ENCODE results near the gene TMEM132D. TPM values are rescaled to one million over a fixed set of nuclear protein-coding genes. Genes with fewer than 3 reads are reported as not detected.

The TMEM132D gene
- total and polyA plus RNA-seq, 7 donors, result 0.01 TPM; not detected in 6

- no peak for ATAC-seq
- Histone ChIP-seq H3K9me3 (no peaks in the 10 kb centered on the region), H3K4me3 (no peak overlapping the region), H3K27me3 (ENCODE audit: insufficient read depth in 3 of 3, low read length in 2 of 3) (no peaks in the 10 kb centered on the region), H3K4me1 (no peaks in the 10 kb centered on the region), H3K27ac (no peak overlapping the region), H3K36me3 (ENCODE audit: insufficient read depth in 1 of 2, low read depth in 1 of 2) (no peaks in the 10 kb centered on the region)
- 82 to 88% (median 86%) methylated on average over 9 of the region's 9 CpGs for WGBS, 3 donors
- intact Hi-C loops (cut with DNase I), result no loop called here
- TF ChIP-seq CTCF (IDR thresholded peaks at IDR 0.05), result no peak
- no peak for DNase-seq
Observed at GRCh38 chr12:129662234-129662633, 241.6 kb downstream of the TMEM132D start.

- Histone ChIP-seq H3K36me3 (ENCODE audit: insufficient read depth in 1 of 2, low read depth in 1 of 2) (no peaks in the 10 kb centered on the region), H3K27me3 (ENCODE audit: insufficient read depth in 3 of 3, low read length in 2 of 3) (no peaks in the 10 kb centered on the region), H3K4me3 (no peak overlapping the region), H3K9me3 (no peaks in the 10 kb centered on the region), H3K27ac (no peak overlapping the region), H3K4me1 (no peaks in the 10 kb centered on the region)
- ATAC-seq (no peak), DNase-seq (no peak)
- intact Hi-C loops (cut with DNase I), result no loop called here
- TF ChIP-seq CTCF (IDR thresholded peaks at IDR 0.05), result no peak
- 69 to 80% (median 78%) methylated on average over 7 of the region's 7 CpGs for WGBS, 3 donors
Observed at GRCh38 chr12:129660946-129661345, 242.9 kb downstream of the TMEM132D start.

GRCh38 chr12:129659961-129660622 lies 243.7 kb downstream of the TMEM132D start:
- Histone ChIP-seq H3K4me3 (no peak overlapping the region), H3K27me3 (ENCODE audit: insufficient read depth in 3 of 3, low read length in 2 of 3) (no peaks in the 10 kb centered on the region), H3K4me1 (no peaks in the 10 kb centered on the region), H3K9me3 (no peaks in the 10 kb centered on the region), H3K27ac (no peak overlapping the region), H3K36me3 (ENCODE audit: insufficient read depth in 1 of 2, low read depth in 1 of 2) (no peaks in the 10 kb centered on the region)
- 69 to 73% (median 72%) methylated on average over 9 of the region's 9 CpGs for WGBS, 3 donors
- no peak for TF ChIP-seq CTCF (IDR thresholded peaks at IDR 0.05)
- ATAC-seq (no peak), DNase-seq (no peak)
- intact Hi-C loops (cut with DNase I), result no loop called here

- no peak for ATAC-seq
- intact Hi-C loops (cut with DNase I), result no loop called here
- Histone ChIP-seq H3K4me3 (no peak overlapping the region), H3K27ac (no peak overlapping the region), H3K27me3 (ENCODE audit: insufficient read depth in 3 of 3, low read length in 2 of 3) (no peaks in the 10 kb centered on the region), H3K9me3 (no peaks in the 10 kb centered on the region), H3K4me1 (no peaks in the 10 kb centered on the region), H3K36me3 (ENCODE audit: insufficient read depth in 1 of 2, low read depth in 1 of 2) (no peaks in the 10 kb centered on the region)
- no peak for TF ChIP-seq CTCF (IDR thresholded peaks at IDR 0.05)
- no peak for DNase-seq
- WGBS, 3 donors, result 10 to 16% (median 13%) methylated on average over 4 of the region's 4 CpGs
Observed at GRCh38 chr12:129657179-129657578, 246.6 kb downstream of the TMEM132D start.

- intact Hi-C loops (cut with DNase I), result no loop called here
- no peak overlapping the region for H3K4me3 ChIP-seq
- no peaks in the 10 kb centered on the region for H3K4me1 ChIP-seq
- 74 to 85% (median 76%) methylated on average over 6 of the region's 6 CpGs for WGBS, 3 donors
- H3K27ac ChIP-seq, result no peak overlapping the region
- DNase-seq, result no peak
- no peaks in the 10 kb centered on the region for H3K27me3 ChIP-seq (ENCODE audit: insufficient read depth in 3 of 3, low read length in 2 of 3)
- no peak for ATAC-seq
- H3K9me3 ChIP-seq, result no peaks in the 10 kb centered on the region
- H3K36me3 ChIP-seq (ENCODE audit: insufficient read depth in 1 of 2, low read depth in 1 of 2), result no peaks in the 10 kb centered on the region
- TF ChIP-seq CTCF (IDR thresholded peaks at IDR 0.05), result no peak
Observed at GRCh38 chr12:129651951-129652350, 251.9 kb downstream of the TMEM132D start.

All from psoas muscle (tissue), 8 donors.